Non-pigmented ciliary epithelial cell (primary cell): ENCODE results near the gene FBL.

ENCODE experiments used
- DNase-seq: peaks from one replicate; pipeline ENCODE4 v3.0.0-alpha.2; 2010; ENCODE audit warnings: low read depth

FBL gene

DNA sequence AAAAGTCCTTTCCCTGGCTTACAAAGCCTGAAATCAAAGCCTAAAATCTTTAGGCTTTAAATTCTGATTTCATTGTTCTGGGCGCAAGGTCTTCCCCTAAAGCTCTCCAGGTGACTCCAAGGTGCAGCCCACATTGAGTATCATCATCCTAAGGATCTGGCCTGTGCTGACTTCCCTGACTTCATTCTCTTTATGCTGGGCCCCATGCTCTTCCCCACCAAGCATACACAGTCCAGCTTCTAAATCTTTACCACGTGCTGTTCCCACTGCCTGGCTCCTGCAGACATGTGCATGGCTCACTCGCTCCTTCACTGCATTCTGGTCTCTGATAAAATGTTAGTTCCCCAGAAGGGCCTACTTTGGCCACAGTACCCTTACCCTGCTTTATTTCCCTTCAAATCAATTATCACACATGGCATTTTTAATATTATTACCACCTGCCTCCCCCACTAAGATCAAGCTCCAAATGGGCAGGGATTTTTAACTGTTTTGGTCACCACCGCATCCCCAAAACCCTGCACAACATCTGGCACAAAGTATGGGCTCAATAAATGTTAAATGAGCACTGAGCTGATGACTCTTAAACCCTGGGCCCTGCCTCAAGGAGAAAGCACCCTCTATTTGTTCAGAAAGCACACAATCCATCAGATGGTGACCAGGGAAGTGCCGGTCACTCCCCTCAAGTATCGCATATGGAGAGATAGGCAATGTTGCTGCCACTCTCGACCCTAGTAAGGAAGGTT, 3.3 kb downstream of the FBL start:
- no peak for DNase-seq

DNA sequence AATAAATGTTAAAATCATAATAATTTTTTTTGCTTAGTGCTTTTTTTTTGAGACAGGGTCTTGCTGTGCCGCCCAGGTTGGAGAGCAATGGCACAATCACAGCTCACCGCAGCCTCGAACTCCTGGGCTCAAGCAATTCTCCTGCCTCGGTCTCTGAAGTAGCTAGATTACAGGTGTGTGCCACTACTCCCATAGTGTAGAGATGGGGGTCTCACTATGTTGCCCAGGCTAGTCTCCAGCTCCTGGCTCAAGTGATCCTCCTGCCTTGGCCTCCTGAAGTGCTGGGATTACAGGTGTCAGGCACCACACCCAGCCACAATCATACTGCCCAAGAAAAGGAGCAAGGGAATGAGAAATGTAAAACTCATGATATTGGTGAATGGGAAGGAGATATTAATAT, 5.1 kb downstream of the FBL start:
- no peak for DNase-seq

DNA sequence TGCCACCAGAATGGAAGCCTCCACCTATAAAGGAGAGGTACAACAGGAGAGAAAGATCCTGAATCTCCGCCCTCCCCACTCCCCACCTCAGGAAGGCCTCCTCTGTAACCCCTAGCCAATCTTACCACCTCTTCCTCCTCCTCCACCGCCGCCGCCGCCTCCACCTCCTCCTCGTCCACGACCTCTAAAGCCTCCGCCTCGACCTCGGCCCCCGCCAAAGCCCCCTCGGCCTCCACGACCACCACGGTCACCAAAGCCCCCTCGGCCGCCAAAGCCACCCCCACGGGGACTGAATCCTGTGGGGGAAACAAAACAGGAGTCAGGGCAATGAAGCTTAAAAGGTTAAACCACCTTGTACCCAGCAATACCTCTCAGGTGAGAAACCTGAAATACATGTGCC, 5.7 kb downstream of the FBL start:
- no peak for DNase-seq

DNA sequence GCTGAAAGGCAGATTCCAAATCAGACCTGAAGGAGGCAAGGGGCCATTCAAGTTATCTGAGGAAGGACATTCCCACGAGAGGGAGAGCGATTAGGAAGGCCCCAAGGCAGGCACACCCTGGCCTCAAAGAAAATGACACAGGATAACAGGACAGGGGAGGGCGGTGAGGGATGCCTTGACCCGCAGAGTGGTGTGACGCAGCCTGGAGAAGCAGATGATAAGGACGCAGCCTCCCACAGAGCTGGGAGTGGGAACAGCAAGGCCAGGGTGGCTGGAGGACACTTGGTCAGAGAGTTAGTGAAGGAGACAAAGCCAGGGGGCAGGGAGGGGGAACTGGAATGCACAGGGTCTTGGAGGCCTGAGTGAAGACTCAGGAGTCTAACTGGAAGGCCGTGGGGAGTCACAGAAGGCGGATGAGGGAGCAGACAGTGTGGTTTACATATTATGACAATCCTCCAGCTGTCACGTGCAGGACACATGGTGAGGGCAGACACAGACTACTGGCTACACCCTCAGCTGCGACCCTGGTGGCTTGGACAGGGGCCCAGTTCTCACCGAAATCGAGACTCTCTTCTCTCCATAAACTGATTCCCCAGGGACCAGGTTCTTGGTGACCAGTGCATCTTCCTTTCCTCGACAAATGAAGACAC, 6.4 kb downstream of the FBL start:
- no peak for DNase-seq

DNA sequence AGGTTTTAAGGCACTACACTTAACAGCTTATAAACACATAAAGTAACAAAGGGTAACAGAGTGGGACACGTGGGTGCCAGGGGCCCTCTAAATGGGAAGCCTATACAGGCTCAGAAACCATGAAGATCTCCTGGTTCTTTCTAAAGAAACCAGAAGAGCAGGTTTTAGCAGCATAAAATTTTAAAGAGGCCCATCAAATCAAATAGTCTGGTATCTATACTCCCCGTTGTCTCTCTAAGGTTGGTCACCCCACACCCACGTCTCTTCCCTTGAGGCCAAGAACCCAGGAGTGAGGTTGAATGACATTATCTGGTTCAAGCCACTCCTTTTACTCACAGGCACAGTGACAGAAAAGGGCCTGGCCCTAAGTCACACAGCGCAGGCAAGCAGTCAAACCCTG, 7.6 kb downstream of the FBL start:
- no peak for DNase-seq

DNA sequence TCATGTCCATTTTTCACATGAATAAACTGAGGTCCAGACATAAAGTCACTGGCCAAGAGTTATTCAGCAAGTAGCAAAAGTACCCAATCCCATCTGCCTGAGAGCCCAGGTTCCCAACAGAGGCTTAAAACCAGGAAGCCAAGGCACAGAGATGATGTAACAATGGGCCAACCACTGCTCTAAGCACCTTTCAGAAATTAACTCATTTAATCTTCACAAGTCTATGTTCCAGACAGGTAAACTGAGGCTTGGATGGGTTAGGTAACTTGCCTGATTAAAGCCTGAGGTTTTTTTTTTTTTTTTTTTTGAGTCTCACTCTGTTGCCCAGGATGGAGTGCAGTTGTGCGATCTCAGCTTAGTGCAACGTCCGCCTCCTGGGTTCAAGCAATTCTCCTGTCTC, 8.2 kb downstream of the FBL start:
- no peak for DNase-seq

DNA sequence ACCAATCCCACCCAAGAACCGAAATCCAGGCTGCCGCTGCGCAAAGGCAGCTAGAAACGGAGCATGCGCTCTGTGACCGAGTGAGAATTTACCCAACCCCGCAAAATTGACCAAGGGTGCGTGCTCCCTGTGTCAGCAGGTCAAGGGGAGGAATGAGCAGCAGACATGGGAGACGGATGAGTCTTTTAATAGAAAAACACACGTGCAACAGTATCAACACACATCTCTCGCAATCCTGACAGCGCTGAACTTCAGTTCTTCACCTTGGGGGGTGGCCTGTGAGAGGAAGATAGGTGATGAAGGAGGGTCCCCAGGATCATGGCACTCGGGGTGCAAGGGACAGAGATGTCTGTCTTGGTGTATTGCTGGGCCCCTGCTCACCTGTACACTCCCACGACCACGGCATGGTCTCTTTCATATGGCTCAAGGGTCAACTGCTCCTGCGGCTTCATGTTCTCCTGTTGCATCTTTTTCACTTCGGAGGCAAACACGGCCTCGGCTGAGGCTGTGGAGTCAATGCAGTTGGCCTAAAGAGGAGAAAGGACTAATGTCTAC, 11.8 kb downstream of the FBL start:
- DNase-seq = no peak

DNA sequence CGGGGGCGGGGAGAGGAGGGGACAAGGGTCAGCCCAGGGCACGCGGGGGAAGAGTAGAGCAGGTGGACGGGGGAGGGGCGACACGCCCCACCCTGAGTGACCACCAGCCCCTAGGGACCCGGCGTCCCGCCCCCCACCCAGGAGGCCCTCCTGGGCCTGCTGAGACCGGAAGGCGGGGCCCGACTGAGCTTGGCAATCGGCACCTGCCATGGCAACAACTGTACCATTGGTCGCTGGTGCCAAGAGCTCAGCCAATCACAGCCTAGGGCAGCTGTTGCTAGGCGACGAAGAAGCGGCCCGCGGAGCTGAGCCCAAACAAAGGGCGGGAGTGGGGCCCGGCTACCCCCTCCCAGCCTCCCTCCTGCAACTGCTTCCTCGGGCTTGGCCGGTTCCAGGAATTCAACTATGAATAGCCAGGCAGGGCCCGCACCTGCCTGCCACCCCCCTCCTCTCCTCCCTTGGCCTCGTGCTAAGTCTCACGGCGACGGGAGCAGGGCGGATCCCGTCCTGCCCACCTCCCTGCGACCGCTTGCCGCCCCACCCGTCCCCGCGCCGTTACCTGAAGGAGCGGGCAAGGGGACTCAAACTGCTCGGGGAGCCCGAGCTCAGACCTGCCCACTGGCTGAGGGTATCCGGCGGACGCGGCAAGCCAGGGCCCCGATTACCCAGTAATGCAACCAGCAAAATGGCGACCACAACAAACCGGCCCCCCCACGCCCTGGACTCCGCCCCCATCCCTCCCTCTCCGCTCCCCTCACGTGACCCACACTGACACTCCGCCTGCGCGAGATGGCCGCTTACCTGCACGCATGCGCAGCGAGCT, 12.5 kb downstream of the FBL start, which contains the start of gene DYRK1B:
DYRK1B (minus strand) TSS at position 699 of the 823 bp plus-strand sequence. CDS start 2,295 bp downstream, outside the sequence.
- peak; percentile 87 for DNase-seq

DNA sequence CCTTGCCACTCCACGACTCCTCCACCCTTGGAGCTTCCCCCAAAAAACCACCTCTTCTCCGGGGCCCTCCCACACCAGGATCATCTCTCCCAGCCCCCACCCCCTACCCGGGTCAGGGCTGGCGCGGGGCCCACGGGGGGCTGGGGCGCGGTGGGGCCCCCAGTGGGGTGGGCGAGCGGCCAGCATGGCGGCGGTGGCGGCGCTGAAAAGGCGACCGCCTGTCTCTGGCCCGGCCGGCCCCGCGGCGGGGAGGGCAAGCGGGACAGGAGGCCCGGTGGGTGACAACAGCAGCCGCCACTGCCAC, 13.1 kb downstream of the FBL start:
- DNase-seq = no peak

DNA sequence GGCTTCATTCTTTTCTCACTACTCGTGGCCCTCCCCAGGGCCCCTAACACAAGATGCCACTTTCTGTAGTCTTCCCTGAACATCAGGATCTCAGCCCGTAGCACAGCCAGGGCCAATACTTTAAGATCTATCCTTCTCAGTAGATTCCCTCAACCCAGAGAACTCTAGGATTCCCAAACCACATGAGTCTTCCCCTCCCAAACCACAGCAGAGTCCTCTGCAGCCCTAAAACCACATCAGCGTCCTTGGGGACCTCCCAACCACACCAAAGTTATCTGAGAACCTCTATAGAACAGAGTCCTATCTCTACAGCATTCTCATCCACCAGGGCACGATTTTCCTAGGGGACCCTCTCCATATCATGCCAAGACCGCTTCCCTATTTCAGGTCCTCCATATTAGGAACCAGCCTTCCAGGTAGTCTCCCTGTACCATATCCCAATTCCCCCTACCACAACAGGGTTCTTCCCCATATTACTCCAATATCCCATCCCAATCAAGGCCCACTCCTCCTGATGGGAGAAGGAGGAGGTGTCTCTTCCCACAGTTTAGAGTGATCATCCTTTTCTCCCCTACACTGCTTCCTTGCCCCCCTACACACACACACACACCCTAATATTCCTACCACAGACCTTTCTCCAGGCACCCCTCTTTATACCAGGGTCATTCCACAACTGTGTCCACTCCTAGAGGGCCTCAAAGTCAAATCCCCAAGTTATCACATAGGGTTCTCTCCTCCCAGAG, 13.7 kb downstream of the FBL start:
- DNase-seq = no peak

DNA sequence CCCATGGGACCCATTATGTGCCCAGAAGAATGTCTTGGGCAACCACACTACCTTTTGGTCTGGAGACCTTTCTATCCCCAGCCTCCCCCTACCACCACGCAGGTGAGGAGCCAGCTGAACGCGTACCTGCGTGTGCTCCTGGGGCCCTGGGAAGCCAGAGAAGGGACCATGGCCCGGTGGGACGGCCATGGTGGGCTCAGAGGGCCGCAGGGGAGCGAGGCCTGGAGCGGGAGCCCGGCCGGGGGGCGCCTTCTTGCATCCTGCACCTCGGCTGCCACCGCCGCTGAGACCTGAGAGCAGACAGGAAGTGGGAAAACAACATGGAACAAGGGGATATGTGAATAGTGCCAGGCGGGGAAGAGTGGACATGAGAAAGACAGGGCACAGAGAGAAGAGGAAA, 14.5 kb downstream of the FBL start:
- no peak for DNase-seq

DNA sequence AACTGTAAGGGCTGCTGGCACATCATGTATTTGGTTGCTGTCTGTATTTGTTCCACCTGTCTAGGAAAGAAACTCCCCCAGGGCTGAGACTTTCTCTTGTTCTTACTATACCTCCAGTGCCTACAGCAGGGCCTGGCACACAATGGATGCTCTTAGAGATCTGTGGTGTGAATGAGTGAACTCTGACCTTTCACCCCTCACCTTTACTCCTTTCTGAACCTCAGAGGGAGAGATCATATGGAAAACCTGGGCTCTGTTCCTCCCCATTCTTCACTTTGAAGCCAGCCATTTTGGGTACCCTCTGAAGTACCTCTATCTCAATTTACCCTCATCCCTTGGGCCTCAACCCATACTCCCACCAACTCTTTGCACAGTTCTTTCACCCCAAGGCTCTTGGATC, 15.3 kb downstream of the FBL start:
- no peak for DNase-seq

DNA sequence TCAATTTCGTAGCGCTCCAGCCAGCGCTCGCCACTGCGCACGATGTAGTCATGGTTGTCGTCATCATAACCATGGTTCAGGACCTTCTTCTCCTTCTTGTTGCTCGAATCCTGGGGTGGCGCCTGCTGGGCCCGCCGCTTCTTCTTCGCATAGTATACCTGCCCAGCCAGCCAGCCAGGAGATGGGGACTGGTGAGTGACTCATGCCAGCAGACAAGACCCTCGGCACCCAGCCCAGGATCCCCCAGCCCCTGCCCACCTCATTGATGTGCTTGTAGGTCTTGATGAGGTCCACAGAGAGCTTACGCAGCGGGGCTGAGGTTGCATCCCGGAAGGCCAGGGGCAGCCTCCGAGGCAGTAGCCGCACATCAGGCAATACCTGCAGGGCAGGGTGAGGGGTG, 15.8 kb downstream of the FBL start:
- no peak for DNase-seq

DNA sequence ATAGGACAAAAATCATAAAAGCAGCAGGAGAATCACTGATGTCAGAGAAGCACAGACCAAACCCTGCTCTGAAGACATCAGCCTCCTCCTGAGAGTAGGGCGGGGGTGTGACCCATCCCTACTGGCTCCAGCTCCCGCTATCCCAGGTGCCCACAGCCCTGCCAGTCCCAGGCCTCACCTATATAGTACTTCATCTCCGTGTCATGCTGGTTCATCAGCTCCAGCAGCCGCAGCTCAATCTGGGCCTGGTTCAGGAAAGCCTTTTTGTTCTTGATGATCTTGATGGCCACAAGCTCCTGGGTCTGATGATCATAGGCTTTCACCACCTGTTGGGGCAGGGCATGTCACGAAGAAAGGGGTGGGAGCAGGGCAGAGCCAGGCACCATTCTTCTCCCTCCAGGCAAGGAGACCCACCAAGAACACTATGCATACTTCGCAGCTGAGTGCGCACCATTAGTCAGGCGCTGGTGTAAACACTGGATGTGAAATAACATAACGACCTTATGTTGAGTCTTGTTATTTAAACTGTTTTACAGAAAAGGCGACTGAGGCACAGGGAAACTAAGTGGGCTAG, 16.4 kb downstream of the FBL start:
- no peak for DNase-seq

DNA sequence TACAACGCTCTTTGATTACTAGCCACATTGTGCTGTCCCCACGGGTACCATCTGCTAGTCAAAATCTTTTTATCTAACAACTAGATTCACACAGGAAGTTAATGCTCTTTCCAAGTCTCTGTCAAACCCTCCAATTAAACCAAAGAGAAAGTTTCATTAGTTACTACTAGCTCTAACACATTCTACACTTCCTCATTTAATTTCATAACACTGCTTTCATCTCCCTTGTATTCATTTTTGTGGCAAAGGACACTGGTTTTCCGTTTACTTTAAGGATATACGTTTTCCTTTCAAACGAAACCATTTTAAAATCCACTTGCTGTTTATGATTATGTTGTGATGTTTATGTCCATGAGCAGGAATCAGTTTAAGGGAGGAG, 17.5 kb downstream of the FBL start:
- no peak for DNase-seq

DNA sequence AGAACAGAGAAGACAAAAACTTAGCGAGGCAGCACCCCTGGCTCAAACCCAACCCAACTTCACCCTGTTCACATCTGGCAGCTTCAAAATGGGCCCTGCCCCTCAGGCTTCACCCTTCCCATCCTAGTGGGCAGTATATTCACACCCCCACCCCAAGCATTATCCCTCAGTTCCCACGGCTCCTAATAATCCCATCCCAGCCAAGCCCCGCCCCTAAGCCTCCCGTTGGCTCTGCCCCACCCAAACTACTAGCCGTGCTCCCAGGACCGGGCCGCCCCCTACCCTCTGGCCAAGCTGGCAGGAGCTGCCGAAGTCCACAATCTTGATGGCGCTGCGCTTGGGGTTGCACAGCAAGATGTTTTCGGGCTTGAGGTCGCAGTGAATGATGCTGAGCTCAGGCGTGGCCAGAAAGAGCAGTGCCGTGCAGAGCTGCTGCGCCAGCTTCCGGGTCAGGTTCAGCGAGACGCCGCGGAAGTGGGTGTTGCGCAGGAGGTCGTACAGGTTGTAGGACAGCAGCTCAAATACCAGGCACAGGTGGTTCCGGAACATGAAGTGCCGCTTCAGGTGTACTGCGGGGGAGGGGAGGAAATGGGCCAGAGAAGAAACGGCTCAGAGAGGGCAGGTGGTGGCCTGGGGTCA, 18.0 kb downstream of the FBL start:
- no peak for DNase-seq

DNA sequence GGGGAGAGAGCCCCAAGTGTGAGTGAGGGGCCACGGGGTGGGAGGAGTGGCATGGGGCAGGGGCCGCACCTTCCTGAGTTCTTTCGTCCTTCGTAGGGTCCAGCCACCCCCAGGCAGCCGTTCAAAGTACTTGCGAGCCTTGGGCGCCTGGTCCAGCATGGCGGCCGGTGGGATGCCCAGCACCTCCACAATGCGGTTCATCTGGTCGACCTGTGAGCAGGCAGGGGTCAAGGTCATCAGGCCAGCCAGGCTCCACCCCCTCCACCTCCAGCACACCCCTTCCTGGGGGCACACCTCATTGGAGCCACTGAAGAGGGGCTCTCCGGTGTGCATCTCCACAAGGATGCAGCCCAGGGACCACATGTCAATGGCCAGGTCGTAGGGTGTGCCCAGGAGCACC, 19.0 kb downstream of the FBL start:
- DNase-seq = no peak

DNA sequence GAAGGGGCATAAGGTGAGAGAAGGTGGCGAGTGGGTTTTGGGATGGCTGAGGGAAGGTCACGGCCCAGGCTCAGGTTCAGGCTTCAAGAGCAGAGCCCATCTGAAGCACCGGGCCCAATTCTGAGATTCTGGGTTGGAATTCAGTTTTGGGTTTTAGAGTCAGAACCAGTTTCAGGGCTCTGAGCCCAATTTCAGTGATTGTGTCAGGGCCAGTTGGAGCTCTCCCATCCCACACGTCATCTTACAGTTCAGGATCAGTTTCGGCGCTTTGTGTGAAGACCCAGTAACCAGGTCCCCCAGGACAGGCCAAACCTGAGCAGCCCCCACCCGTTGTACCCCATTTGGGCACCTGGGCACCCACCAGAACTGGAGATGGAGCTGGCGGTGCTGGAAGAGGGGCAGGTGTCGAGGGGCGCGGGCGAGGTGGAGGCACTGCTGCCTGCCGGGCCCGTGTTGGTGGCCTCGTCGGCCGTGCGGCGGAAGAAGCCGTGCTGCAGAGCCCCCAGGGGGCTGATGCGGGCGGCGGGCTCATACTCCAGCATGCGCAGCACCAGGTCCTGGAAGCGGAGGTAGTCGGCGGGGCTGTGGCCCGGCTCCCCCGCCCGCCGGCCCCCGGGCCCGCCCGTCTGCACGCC, 19.8 kb downstream of the FBL start:
- no peak for DNase-seq

DNA sequence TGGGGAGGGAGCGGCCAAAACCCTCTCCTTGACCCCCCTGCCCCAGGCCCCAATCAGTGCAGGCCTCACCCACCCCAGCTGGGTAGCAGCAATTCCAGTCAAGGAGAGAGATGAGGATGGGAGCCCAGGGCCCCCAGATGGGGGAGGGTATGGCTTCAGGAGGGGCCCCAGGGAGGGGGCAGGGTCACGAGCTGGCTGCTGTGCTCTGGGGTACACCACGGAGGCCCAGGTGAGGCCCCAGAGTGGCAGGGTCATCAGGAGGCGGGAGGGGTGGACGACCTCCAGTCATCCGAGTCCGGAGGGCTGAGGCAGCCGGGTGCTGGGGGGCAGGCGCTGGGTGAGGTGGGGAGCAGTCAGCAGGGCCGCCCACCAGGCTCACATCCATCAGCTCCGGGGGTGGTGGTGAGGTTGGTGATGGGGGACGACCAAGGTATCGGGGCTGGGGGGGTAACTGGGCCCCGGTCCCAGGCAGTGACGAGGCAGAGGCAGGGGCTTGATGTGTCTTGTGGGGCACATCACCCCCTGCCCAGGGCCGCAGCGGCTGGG, 20.6 kb downstream of the FBL start:
- DNase-seq = no peak

DNA sequence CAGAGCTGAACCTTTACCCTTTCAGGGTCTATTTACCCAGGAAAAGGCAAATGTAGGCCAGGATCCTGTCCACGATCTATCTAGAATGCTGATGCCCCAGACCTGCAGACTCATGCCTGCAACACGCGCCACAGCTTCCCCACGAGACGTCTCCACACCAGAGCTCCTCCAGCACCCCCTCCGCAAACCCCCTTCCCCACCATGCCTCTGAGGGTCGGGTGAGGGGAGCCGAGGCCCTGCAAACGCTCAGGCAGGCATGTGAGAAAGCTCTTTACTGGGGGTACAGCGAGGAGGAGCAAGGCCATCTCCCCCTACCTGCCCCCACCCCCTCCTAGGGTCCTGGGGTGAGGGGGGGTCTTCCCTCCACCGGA, 21.1 kb downstream of the FBL start:
- DNase-seq = no peak
